M059J (cell line): Measurements from ENCODE around the gene FBXW8. TPM values are rescaled to one million over a fixed set of nuclear protein-coding genes. Genes with fewer than 3 reads are reported as not detected.

Source experiments
- DNase-seq: peaks from one replicate; pipeline ENCODE4 v3.0.0-alpha.2; 2012; ENCODE audit warnings: low read depth
- total RNA-seq: library from RNA; depleted of rRNA; stranded (reverse); fragments of >200 nt; shearing (Covaris generic); gene quantifications from 2 replicates; pipeline ENCODE4 v1.2.3, GENCODE V29; 2014

FBXW8 gene
- total RNA-seq, 1 experiment from 2014 or later = 18.2 TPM

- no peak for DNase-seq
Observed at GRCh38 chr12:117038919-117039318, 128.2 kb downstream of the FBXW8 start.

DNA sequence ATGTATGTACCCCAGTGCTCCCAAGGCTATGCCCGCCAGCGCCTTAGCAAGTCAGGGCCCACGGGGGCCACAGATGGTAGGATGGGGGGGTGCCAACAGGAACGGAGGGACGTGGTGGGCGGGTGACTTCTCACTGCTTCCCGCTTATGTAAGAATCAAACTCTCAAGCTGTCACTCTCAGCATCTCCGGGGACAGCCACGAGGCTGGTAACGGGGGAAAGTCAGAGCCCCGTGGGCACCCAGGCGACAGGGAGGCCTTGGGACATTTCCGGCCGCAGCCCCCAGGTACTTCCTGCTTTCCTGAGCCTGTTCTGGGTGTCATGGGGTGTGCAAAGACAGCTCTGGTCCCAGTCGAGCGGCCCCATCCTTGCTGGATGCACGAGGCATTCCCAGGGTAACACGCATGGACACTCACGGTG, 129.2 kb downstream of the FBXW8 start:
- DNase-seq = no peak

- no peak for DNase-seq
Observed at GRCh38 chr12:117040496-117040895, 129.7 kb downstream of the FBXW8 start.

- no peak for DNase-seq
Observed at GRCh38 chr12:117041798-117042170, 131.0 kb downstream of the FBXW8 start.

- DNase-seq = peak; percentile 31
Observed at GRCh38 chr12:117042171-117042842, 131.6 kb downstream of the FBXW8 start.

- DNase-seq = no peak
Observed at GRCh38 chr12:117042862-117043261, 132.1 kb downstream of the FBXW8 start.

GRCh38 chr12:117044311-117044710, 133.6 kb downstream of the FBXW8 start:
- DNase-seq = no peak

DNA sequence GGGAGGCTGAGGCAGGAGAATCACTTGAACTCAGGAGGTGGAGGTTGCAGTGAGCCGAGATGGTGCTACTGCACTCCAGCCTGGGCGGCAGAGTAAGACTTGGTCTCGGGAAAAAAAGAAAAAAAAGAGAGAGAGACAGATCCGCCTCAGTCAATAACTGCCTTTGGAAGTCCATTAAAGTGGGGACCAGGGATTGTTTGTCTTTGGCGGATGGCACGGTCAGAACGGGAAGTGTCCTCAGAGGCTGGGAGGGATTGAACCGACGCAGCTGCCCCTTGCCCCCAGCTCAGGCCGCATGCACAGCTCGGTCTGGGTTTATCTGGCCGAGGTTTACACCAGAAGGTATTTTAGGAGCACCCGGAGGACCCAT, 134.0 kb downstream of the FBXW8 start:
- DNase-seq = no peak

- no peak for DNase-seq
Observed at GRCh38 chr12:117045160-117046010, 134.6 kb downstream of the FBXW8 start.

DNA sequence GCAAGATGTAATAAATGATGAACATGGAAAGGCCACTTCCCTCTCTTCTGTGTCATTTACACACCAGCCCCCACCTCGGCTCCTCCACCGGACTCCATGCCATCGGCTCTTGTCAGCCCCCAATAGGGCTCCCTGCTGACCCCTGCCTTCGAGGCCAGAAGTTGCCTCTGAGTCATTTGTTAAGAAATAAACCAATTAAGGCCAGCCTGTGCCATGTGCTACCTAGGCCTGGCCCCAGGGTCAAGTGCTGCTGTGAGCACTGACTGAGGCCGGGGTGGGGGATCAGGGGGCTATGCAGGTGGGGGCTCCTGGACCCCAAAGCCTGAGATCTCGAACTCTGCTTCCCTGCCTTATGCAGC, 135.2 kb downstream of the FBXW8 start:
- DNase-seq = no peak

GRCh38 chr12:117046425-117046824, 135.7 kb downstream of the FBXW8 start:
- DNase-seq = no peak

DNA sequence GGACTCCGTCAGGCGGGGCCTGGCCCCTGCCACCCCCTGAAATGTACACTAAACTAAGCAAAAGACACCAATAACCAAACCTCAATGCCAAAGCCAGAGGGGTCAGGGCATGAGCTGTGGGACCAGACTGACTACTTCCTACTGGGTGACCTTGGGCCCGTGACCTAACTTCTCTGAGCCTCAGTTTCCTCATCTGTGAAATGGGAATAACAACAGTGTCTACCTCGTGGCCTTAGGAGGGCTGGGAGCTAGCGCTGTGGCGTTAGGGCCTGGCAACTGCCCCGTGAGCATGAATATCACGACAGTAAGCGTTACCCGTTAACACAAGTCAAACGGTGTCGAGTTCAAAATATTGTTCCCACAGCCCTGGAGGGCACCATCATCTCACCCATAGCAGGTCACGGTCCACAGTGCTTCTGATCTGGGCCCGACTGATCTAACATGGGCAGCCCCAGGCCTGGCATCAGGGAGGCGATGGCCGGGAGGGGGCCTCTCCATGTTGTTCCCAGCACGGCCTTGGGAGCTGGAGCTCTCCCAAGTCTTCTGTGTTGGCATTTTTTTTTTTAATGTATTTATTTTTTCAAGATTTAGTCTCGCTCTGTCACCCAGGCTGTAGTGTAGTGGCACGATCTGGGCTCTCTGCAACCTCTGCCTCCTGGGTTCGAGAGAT, 136.2 kb downstream of the FBXW8 start:
- no peak for DNase-seq

DNA sequence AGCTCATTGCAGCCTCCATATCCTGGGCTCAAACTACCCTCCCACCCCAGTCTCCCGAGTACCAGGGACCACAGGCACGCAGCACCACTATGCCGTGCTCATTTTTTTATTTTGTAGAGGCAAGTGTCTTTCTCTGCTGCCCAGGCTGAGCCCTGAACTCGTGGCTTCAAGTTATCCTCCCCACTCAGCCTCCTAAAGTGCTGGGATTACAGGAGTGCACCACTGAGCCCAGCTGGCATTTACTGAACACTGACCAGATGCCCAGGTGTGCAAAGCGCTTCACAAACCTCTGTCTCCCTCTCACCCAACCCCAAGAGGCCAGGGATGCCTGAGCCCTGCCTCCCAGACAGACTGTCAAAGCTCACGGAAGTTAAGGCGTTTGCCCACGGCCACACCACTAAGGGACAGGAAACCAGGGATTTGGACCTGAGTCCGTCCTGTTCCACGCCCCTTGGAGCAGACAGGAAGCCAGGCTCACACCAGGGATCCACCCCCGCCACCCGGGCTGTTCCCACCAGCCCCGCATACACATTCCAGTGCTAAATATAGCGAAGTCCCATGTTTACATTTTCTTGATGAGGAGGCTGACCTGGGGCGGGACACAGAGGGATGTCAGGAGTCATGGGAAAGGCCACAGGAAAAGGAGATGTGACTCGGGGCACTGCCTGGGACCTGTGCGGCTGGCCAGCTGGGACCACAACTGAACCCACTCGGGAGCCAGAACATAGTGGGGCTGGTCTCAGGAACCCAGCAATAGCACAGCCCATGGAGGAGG, 137.2 kb downstream of the FBXW8 start:
- peak; percentile 56 for DNase-seq

- DNase-seq = no peak
Observed at GRCh38 chr12:117048585-117048904, 137.8 kb downstream of the FBXW8 start.

DNA sequence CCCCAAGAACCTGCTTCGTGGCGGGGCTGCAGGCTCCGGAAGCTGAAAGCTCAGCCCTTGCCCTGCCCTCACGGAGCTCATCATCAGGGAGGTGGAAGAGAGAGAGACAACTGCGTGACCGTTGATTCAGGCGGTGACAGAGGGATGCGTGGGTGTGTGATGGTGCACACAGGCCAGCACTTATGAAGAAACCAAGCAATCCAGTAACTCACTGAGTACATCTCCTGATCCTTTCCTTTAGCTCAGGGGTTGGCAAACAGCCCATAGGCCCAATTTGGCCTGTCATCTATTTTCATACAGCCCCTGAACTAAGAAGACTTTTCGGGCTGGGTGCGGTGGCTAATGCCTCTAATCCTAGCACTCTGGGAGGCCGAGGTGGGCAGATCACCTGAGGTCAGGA, 138.5 kb downstream of the FBXW8 start:
- DNase-seq = no peak

DNA sequence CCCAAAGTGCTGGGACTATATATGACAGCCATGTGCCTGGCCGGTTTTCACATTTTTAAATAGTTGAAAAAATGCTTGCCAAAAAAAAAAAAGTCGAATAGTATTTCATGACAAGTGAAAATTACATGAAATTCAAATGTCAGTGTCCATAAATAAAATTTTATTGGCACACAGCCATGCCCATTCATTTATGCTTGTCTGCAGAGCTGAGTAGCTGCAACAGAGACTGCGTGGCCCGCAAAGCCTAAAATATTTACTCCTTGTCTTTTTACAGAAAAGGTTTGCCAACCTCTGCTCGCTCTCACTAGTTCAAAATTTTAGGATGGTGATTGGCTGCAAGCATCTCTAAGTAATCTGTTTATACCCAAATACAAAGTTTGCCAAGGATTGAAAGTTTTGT, 139.3 kb downstream of the FBXW8 start:
- DNase-seq = no peak

- no peak for DNase-seq
Observed at GRCh38 chr12:117051380-117051779, 140.6 kb downstream of the FBXW8 start.

DNA sequence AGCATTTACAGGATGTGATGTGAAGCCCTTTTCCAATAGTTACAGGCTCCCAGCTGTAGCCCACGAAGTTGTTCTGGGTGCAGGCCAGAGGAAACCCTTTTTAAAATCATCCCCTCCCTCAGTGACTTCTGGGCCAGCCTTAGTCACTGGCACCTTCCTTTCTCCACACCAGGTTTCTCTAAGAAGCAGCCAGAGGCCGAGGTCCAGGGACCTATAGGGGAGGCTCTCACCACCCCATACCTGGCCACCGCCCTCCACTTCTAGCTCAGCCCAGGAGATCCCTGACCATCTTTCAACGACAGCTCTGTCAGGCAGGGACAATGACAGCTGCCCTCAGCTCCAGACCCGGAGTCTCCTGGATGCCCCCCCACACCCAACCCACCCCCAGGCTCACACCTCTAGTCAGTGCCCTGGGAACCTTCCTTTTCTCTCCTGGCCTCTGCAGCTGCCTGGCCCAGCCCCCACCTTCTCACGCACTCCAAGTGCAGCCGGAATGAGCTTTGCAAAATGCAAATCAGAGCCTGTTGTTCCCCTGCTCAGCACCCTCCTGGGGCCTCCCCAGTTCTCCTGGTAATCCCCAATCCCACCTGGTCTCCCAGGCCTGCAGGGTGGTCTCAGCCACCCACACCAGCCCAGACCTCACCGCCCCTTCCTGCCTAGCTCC, 141.8 kb downstream of the FBXW8 start:
- no peak for DNase-seq

DNA sequence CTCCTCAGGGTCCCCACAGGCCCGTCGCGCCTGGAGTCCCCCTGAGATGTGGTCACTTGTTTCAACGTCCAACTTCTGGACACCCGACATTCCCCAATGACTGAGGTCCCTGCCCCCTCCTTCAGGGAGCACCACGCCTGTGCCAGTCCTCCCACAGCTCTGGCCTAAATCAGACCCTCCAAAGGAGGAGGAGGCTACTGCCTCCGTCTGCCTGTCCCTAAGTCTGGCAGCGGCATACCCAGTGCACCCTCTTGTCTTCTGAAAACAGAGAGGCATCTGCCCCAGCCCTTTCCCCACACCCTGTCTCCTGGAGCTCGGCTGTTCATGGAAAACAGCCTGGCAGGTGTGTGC, 142.3 kb downstream of the FBXW8 start:
- DNase-seq = no peak

- DNase-seq = no peak
Observed at GRCh38 chr12:117053597-117054201, 142.9 kb downstream of the FBXW8 start.

- no peak for DNase-seq
Observed at GRCh38 chr12:117054279-117054678, 143.5 kb downstream of the FBXW8 start.
